ENCODE measurements around the gene GABRD.

GABRD gene

DNA sequence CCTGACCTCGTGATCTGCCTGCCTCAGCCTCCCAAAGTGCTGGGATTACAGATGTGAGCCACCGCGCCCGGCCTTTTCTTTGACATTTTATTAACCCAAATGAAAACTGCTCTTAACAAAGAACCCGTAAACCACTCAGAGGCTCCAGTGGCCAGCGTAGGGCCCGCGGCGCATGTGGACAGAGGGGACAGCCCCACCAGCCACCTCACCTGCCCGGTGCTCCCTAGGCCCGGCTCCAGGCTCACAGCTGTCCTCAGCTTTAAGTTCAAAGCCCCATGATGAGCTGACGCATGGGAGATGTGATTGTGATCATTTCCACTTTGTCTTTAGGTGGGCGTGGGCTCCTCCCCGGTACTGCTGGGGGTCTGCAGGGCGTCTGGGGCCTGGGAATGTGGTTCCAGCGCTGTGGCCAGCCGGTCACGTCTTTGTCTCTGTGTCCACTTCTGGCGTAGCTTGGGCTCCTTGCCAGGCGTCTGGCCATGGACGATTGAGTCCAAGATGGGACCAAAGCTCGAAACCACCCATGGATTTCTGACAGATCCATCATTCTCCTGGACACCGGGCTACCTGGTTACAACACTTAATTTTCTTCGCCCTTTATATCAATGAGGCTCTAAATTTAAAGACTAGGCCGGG, 37.9 kb downstream of the GABRD start:
- no peak for DNase-seq

DNA sequence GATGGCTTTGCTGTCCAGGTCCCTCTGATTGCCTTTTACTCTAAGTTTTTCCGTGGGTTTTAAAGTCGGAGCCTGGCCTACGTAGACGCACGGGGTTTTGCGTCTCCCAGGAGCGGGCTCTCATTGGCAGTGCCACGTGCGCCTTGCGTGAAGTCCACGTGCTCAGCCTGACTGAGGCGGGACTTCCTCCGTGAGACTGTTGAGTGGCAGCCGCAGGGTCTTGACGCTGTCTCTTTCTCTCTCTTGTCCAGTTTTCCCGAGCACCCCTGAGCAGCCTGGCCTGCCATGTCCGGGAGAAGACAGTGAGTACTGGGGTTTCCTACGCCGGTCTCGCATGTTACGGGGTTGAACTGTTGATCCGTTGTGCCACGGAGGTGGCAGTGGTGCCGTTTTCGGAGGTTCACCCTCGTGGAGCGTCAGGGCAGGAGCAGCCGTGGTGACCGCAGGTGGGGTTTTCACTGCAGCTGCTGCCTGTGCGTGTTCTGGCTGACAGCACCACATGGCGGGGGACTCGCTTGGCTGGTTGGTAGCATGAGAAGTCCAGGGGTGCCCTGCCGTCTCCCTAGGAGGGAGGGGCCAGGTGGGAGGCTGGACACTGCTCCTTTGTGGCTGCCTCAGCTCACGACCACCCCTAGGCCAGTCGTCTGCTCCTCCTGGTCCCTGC, 40.3 kb downstream of the GABRD start:
- DNase-seq = no peak

GRCh38 chr1:2060072-2060471, 40.9 kb downstream of the GABRD start:
- no peak for DNase-seq

GRCh38 chr1:2060535-2060934, 41.4 kb downstream of the GABRD start:
- DNase-seq = no peak

GRCh38 chr1:2061065-2061778, 42.1 kb downstream of the GABRD start:
- DNase-seq = no peak

GRCh38 chr1:2065699-2066098, 46.6 kb downstream of the GABRD start:
- DNase-seq = no peak

DNA sequence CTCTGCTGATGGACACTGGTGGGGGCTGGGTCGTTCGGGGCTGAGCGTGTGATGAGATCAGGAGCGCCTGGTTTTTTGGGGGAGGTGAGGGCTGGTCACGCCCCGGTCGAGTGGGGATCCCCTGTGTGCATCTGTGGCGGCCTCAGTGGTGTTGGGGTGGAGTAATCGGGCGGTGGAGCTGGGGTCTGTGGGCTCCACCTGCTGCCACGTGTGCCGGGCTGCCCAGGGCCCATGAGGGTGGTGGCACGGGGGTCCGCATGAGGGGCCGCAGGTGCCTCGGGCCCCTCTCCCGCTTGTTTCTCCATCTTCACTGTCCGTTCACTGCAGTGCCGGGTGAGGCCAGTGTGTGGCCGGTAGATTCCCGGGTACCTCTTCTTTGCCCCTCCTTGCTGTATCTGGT, 48.2 kb downstream of the GABRD start:
- no peak for DNase-seq

DNA sequence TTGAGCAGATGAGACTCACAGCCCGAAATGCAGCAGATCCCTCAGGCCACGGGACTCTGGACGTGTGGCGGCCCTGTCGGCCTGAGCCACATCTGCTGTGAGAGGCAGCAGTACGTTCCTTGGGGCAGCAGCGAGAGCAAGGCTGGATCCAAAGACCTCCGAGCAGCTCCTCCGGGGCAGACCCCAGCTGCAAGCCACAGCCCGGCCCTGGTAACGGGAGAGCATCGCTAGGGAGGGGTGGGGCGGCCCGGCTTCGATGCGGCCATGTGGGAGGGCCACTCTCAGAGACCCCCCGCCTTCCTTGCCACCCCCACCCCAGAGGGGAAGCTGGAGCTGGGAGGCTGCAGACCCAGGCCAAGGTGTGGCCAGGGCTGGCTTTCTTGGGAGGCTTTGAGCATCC, 48.8 kb downstream of the GABRD start:
- no peak for DNase-seq

- DNase-seq = no peak
Observed at GRCh38 chr1:2068951-2069350, 49.8 kb downstream of the GABRD start.

DNA sequence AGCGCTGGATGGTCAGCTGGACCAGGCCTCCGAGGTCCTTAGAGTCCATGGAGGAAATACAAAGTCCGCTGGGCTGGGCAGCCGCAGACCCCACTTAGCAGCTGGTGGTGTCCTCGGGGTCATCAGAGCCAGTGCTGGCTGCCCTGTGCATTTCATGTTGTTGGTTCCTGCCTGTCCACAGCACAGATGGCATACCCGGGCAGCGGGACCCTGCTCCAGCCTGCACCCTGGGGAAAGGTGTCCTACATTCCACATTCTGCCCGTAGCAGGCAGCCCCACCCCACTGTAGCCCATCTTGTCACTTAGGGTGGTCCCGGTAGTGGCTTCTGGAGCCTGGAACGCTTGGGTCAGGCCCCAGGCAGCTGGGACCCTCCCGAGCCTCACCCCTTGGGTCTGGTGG, 50.9 kb downstream of the GABRD start:
- DNase-seq = no peak

GRCh38 chr1:2070800-2071530, 51.8 kb downstream of the GABRD start:
- DNase-seq = no peak

GRCh38 chr1:2072109-2072806, 53.1 kb downstream of the GABRD start:
- DNase-seq = no peak

GRCh38 chr1:2072891-2073290, 53.7 kb downstream of the GABRD start:
- DNase-seq = no peak

DNA sequence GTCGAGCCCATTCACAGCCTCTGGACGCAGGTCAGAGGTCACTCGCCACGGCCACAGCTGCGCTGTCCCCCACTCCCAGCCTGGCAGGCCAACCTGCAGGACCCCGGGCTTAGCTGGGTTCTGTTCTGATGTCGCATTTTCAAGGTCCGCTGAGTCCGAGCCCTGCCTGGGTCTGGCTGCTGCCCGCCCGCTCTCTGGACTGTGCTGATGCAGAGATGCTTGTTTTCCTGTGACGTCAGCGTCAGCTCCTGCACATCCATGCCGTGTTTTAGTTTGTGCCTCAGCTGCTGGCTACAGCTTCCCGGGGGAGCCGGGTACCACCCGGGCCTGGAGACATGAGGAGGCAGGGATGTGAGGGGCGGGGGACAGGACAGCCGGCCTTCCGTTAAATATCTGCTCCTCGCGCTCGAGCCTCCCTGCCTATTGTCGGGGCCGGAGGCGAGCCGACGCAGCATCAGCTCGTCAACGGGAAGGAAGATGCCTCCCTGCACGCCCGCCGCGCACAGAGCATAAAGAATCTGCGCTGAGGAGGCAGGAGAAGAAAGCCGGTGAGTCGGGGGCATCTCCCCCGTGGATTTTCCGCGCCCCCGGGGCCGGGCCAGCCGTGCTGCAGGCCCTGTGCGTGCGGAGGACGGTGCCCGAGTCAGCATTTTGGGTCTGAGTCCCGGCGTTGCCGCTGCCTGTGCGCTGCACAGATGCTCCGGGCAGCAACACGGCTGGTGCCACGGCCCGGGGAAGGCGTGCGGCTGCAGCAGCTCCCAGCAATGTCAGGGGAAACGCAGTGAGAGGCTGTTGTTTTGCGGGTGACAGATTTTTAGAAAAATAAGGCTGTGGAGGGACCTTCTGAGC, 54.5 kb downstream of the GABRD start:
- no peak for DNase-seq

DNA sequence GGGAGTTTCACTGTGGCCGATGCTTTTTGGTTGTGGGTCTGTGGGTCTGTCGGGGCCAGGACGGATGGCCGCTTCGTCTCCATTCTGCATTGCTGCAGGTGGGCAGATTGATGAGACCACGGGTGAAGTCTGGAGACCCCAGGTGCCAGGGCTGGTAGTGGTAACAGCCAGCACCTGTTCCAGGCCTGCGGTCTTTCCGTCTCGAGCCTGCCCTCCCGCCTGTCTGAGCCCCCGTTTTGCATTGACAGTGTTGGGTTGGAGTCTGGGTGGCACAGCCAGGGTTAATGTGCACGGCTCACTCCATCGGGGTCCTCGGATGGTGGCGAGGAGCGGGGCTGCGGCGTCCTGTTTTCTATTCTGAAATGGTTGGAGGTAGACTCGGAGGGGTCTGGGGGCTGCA, 55.3 kb downstream of the GABRD start:
- no peak for DNase-seq

- DNase-seq = no peak
Observed at GRCh38 chr1:2074944-2075740, 56.0 kb downstream of the GABRD start.

DNA sequence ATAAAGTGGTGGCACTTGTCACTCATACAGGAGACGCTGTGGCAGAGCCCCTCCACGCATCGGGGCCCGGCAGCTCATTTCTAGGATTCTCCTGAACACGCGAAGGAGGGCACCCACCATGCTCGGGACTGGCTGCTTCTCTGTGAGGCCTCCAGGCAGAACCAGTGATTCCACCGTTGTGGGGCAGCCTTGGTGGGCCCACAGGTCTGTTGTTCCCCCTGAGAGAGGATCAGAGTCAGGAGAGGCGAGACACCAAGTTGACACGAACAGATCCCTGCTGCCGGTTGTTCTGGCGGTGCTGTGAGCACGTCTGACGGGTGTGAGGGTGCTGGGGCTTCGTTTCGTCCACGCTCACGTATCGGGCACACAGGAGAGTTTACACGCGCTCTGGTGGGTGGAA, 57.7 kb downstream of the GABRD start:
- no peak for DNase-seq

- DNase-seq = no peak
Observed at GRCh38 chr1:2078170-2078569, 59.0 kb downstream of the GABRD start.

GRCh38 chr1:2079396-2080085, 60.4 kb downstream of the GABRD start:
- DNase-seq = no peak

DNA sequence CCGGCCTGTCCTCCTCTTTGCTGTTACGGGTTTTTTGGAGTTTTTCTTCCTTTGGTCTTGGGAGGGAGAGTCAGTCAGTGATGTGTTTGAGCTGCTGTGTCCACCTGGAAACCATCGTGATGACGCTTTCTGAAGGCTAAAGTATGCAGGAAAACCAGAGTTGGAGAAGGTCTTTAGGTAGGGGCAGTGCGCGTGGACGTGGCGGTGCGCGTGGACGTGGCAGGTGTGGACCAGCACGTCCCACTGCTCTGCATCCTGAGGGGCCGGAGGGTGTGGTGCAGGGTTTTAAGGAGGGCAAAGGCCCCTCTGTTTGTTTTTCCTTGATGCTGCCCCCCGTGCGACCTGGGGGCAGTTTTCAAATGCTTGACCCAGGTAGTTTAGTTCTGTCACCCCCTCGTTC, 61.0 kb downstream of the GABRD start:
- DNase-seq = no peak
